Heart left ventricle (tissue), 16 donors: ENCODE results near the gene ITGA7. TPM values are rescaled to one million over a fixed set of nuclear protein-coding genes. Genes with fewer than 3 reads are reported as not detected.
A peak's percentile ranks its signal among the peaks of the same experiment; 100 is the strongest.

Source experiments
- ATAC-seq, 4 donors: fragments of 200-7000 bp; cut with Tn5 transposase; one replicate each; pipeline ENCODE4 v1.9.1; 2020 to 2022; ENCODE audit warnings: moderate library complexity in 4 of 4, mild to moderate bottlenecking in 3 of 4, moderate number of reproducible peaks in 1 of 4
- DNase-seq, 5 donors: peaks; one replicate each; pipeline ENCODE4 v3.0.0-alpha.2; 2020
- H3K27ac ChIP-seq, 12 donors: fragments of 200-600 bp; sonication (generic) in 4 of 12; one replicate each; pipeline versions ENCODE4 v1.5.0 to v1.8.0; 2016 to 2022; ENCODE audit warnings: mild to moderate bottlenecking in 2 of 12
- H3K27me3 ChIP-seq, 9 donors: fragments of 200-600 bp; sonication (generic) in 2 of 9; one replicate each; pipeline versions ENCODE4 v1.5.1 to v1.8.0; 2016 to 2022; ENCODE audit warnings: mild to moderate bottlenecking in 3 of 9
- H3K36me3 ChIP-seq, 9 donors: fragments of 200-600 bp; sonication (generic) in 2 of 9; one replicate each; pipeline versions ENCODE4 v1.5.0 to v1.8.0; 2018 to 2022; ENCODE audit warnings: mild to moderate bottlenecking in 2 of 9
- H3K4me1 ChIP-seq, 12 donors: fragments of 200-600 bp; sonication (generic) in 4 of 12; one replicate each; pipeline versions ENCODE4 v1.5.0 to v1.8.0; 2016 to 2022; ENCODE audit warnings: mild to moderate bottlenecking in 3 of 12
- H3K4me3 ChIP-seq, 12 donors: fragments of 200-600 bp; sonication (generic) in 4 of 12; one replicate each; pipeline versions ENCODE4 v1.5.0 to v1.8.0; 2017 to 2022; ENCODE audit warnings: mild to moderate bottlenecking in 9 of 12, moderate library complexity in 4 of 12
- H3K9me3 ChIP-seq, 12 donors: fragments of 200-600 bp; sonication (generic) in 4 of 12; one replicate each; pipeline versions ENCODE4 v1.5.0 to v1.8.0; 2016 to 2022; ENCODE audit warnings: mild to moderate bottlenecking in 1 of 12
- POLR2A ChIP-seq, 2 donors: fragments of 450-650 bp; IDR thresholded peaks; one replicate each; pipeline ENCODE4 v1.6.1; 2017; ENCODE audit warnings: antibody characterized with exemption in 2 of 2, mild to moderate bottlenecking in 2 of 2, moderate library complexity in 2 of 2
- WGBS, 4 donors: extraction: QIAGEN DNeasy Blood & Tissue Kit in 2 of 4; methylation state at CpG; one replicate each; pipeline versions ENCODE4 v1.1.5 to v1.1.7; 2013 to 2018; 5-methylcytosine and 5-hydroxymethylcytosine counted together
- intact Hi-C, 10 donors: fragments of 100-400 bp; cut with DNase I; formaldehyde crosslinking; loops; one replicate each; pipeline versions ENCODE4 v1.11.1 to v1.14.2; 2022
- polyA plus RNA-seq, 2 donors: library from polyadenylated mRNA; stranded (reverse); fragments of 200-250 nt; gene quantifications; one replicate each; pipeline ENCODE4 v1.2.3, GENCODE V29; 2013
- total RNA-seq, 9 donors: library from RNA; depleted of rRNA in 2 of 9; stranded (reverse); fragments of >200 nt in 2 of 9; fragmentation: NEBNext Ultra II Directional in 3 of 9; extraction: Animal tissue kit (Norgen Biotek cat#: 25700) in 3 of 9; gene quantifications; one replicate each; pipeline versions ENCODE4 v1.1.0 to v1.2.4, GENCODE V29; 2016 to 2023
- TF ChIP-seq, protein P1 (sequence below), 12 donors: fragments of 200-600 bp; sonication (generic) in 4 of 12; IDR thresholded peaks; one replicate each; pipeline versions ENCODE4 v1.5.0 to v1.8.0; 2018 to 2022; ENCODE audit warnings: antibody characterized with exemption in 12 of 12, mild to moderate bottlenecking in 5 of 12
- donor health status: ischemic (EF 13 %, LVEDD 7.1; RV severe dilation, severe dysfunction).
- donor health status: healthy with polysubstance abuse.
- donor health status: DM: no; HTN: yes; CAD: no.
- donor health status: DM: no; HTN: no; CAD: no.
- donor health status: ischemic (EF 25% LVEDD 6.9; RV normal size, moderate dysfunction).
- donor health status: ischemic (EF 25% LVEDD 5.7; RV mildly dilated, moderate dysfunction).
- donor health status: healthy.
- donor health status: DM: yes; HTN: yes; CAD: no.
- donor health status: ischemic (EF 35%, LVEDD 5.7; RV mildly dilated, moderate dysfunction).
- donor health status: nonischemic (EF 11% LVEDD 7.7; RV severe dilation, severe dysfunction).
- donor health status: DM: yes; HTN: yes; CAD: no.
- donor health status: PGD.
- donor health status: ischemic (EF 29% LVEDD 5.4; RV normal size, mild dysfunction).
- donor health status: nonischemic (EF 23%, LVEDD 6.1; RV moderate dilation, normal function).

Gene ITGA7
- total and polyA plus RNA-seq, 11 donors, result 173 to 1,007 (median 573) TPM

DNA sequence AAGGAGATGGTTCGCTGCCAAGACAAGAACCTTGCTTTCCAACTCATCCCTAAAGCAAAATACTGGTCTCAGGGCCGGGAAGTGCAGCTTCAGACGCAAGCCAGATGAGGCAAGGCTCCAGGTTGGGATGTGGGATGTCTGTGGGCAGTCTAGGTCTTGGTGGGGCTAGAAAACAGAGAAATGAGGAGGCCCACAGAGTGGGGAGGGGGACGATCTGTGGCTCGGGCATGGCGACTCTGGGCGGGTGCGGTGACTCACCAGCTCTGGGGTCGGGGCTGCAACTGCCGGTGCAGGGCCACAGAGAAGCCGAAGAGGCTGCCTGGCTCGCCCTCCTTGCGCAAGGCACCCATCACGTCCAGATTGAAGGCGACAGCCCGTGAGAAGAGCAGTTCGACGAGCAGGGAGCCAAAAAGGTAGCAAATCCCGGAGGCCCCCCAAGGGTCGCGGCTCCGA is 459 bp downstream of the ITGA7 start:
- no peak for TF ChIP-seq POLR2A (IDR thresholded peaks at IDR 0.05)
- TF ChIP-seq, protein P1, sequence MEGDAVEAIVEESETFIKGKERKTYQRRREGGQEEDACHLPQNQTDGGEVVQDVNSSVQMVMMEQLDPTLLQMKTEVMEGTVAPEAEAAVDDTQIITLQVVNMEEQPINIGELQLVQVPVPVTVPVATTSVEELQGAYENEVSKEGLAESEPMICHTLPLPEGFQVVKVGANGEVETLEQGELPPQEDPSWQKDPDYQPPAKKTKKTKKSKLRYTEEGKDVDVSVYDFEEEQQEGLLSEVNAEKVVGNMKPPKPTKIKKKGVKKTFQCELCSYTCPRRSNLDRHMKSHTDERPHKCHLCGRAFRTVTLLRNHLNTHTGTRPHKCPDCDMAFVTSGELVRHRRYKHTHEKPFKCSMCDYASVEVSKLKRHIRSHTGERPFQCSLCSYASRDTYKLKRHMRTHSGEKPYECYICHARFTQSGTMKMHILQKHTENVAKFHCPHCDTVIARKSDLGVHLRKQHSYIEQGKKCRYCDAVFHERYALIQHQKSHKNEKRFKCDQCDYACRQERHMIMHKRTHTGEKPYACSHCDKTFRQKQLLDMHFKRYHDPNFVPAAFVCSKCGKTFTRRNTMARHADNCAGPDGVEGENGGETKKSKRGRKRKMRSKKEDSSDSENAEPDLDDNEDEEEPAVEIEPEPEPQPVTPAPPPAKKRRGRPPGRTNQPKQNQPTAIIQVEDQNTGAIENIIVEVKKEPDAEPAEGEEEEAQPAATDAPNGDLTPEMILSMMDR (IDR thresholded peaks at IDR 0.05), result no peak
- H3K9me3 ChIP-seq, result no peaks in the 10 kb centered on the region
- H3K36me3 ChIP-seq, result peaks cover 0 to 7% (median 0%) of the 10 kb centered on the region in 9 donors
- H3K4me3 ChIP-seq, result peak overlapping the region; percentile 48 to 87 (median 71)
- peaks cover 0 to 60% (median 30%) of the 10 kb centered on the region in 12 donors for H3K4me1 ChIP-seq
- no peaks in the 10 kb centered on the region for H3K27me3 ChIP-seq
- ATAC-seq, result no peak
- intact Hi-C loops, result no loop called here
- H3K27ac ChIP-seq, result peak overlapping the region; percentile 65 to 99 (median 92)
- WGBS, 4 donors, result 0 to 15% (median 7%) methylated on average over 12 to 22 of the region's 22 CpGs
- peak in 3 of 5 donors; percentile 36 to 72 (median 61) for DNase-seq

- 23 to 33% (median 28%) methylated on average over 1 to 2 of the region's 2 CpGs for WGBS, 4 donors
- no peak for ATAC-seq
- H3K36me3 ChIP-seq, result peaks cover 0 to 11% (median 0%) of the 10 kb centered on the region in 9 donors
- no peaks in the 10 kb centered on the region for H3K9me3 ChIP-seq
- H3K27ac ChIP-seq, result peak overlapping the region; percentile 65 to 99 (median 92)
- TF ChIP-seq, protein P1 (IDR thresholded peaks at IDR 0.05), result no peak
- TF ChIP-seq POLR2A (IDR thresholded peaks at IDR 0.05), result no peak
- peak overlapping the region; percentile 48 to 87 (median 71) for H3K4me3 ChIP-seq
- H3K27me3 ChIP-seq, result no peaks in the 10 kb centered on the region
- peak in 3 of 5 donors; percentile 11 to 28 (median 25) for DNase-seq
- H3K4me1 ChIP-seq, result peaks cover 0 to 65% (median 30%) of the 10 kb centered on the region in 12 donors
- intact Hi-C loops, result no loop called here
Observed at GRCh38 chr12:55706568-55707218, 1.0 kb downstream of the ITGA7 start.

DNA sequence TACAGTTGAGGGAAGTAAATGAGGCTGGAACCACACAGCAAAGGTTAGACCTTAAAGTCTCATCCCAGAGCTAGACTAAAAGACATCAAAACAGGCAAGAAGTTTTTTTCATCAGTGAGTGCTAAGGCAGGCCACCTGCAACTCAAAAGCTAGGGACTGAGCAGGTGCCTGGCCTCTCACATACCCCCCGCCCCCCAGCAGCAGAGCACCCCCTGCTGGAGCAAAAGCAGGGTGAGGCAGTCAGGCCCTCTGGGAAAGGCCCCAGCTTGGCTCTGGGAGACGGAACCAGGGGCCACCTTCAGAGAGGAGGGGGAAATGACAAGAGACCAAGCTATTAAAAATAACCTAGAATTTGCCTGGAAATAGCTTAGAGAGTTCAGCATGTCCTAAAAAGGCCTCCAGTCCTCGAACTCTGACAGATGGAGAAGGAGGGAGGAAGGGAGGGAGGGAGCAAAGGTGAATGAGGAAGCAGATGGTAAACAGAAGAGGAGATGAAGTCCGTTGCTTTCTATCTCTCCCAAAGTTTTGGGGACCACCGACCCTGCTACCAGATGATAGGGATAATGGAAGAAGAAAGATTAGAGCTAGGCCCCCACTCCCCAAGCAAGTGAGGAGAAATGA is 1.8 kb downstream of the ITGA7 start:
- no peaks in the 10 kb centered on the region for H3K27me3 ChIP-seq
- intact Hi-C loops, result no loop called here
- peak overlapping the region; percentile 48 to 87 (median 71) for H3K4me3 ChIP-seq
- H3K27ac ChIP-seq, result peak overlapping the region; percentile 65 to 99 (median 92)
- TF ChIP-seq POLR2A (IDR thresholded peaks at IDR 0.05), result no peak
- TF ChIP-seq, protein P1 (IDR thresholded peaks at IDR 0.05), result peak in 11 of 12 donors; percentile 38 to 69 (median 51)
- H3K36me3 ChIP-seq, result peaks cover 0 to 18% (median 0%) of the 10 kb centered on the region in 9 donors
- DNase-seq (peak in 3 of 5 donors; percentile 60 to 61 (median 61)), ATAC-seq (peak in 1 of 4 donors; percentile 19)
- H3K4me1 ChIP-seq, result peaks cover 4 to 73% (median 30%) of the 10 kb centered on the region in 12 donors
- H3K9me3 ChIP-seq, result no peaks in the 10 kb centered on the region
- WGBS, 4 donors, result 27 to 37% (median 30%) methylated on average over 5 of the region's 5 CpGs
